ENCODE results near the gene GDPD2. TPM values are rescaled to one million over a fixed set of nuclear protein-coding genes. Genes with fewer than 3 reads are reported as not detected.

GDPD2 gene
- total and polyA plus RNA-seq, 2 of the 13 experiments (the other 11 are each of a cell fraction or from before 2014, with no cell fraction given) = 0.04 to 0.08 TPM

- WGBS (ENCODE audit: low lambda C conversion rate) = 100% methylated on average over 2 of the region's 2 CpGs
- no peaks in the 10 kb centered on the region for H3K9me3 ChIP-seq (ENCODE audit: low read length)
- no peaks in the 10 kb centered on the region for H3K27me3 ChIP-seq (ENCODE audit: control insufficient read depth in 1 of 2, insufficient read depth in 2 of 2, low read length in 2 of 2)
- ATAC-seq (no peak), FAIRE-seq (no peak), DNase-seq (ENCODE audit: low spot score) (no peak)
- H4K20me1 ChIP-seq (ENCODE audit: insufficient read depth, low read length) = no peaks in the 10 kb centered on the region
- CTCF ChIA-PET (ENCODE audit: low intra/inter-chr PET ratio, low total read pairs) = no interaction called here
- H3K9ac ChIP-seq (ENCODE audit: insufficient read depth, low read depth, low read length) = no peak overlapping the region
- in situ Hi-C loops (cut with HindIII; ENCODE audit: extremely low pct_ligation_motif_present, low pct_unique_long_range_greater_than_20kb) = no loop called here
- POLR2A ChIA-PET = no interaction called here
- no peak overlapping the region for H3K4me2 ChIP-seq (ENCODE audit: low read depth, low read length)
- BruUV-seq (replicated peaks) = no TSS peak
- H3K79me2 ChIP-seq (ENCODE audit: insufficient read depth, low read length) = no peaks in the 10 kb centered on the region
- no peaks in the 10 kb centered on the region for H3K4me1 ChIP-seq (ENCODE audit: insufficient read depth, low read length)
- no peak overlapping the region for H2AFZ ChIP-seq (ENCODE audit: low read length)
- intact Hi-C loops (cut with micrococcal nuclease; ENCODE audit: unreplicated experiment) = no loop called here
- no peak overlapping the region for H3K27ac ChIP-seq (ENCODE audit: extremely low read length, insufficient read depth, low read length)
- H3K36me3 ChIP-seq (replicated peaks in 1 of 2; ENCODE audit: control insufficient read depth in 1 of 2, insufficient read depth in 2 of 2, low read length in 2 of 2) = 0 out of 5 replicates have a peak, but pooled peaks cover 0 to 6% of the 10 kb centered on the region in 2 experiments
- H3K4me3 ChIP-seq (replicated peaks in 1 of 3; ENCODE audit: insufficient read depth in 1 of 3, low read depth in 2 of 3, low read length in 3 of 3) = no peak overlapping the region
- no peak for TF ChIP-seq TAF1 (CRISPR knock-in tag; IDR thresholded peaks at IDR 0.05)
- no peak for TF ChIP-seq SKIL (CRISPR knock-in tag; IDR thresholded peaks at IDR 0.05; ENCODE audit: borderline replicate concordance)
- TF ChIP-seq ETS1 (CRISPR knock-in tag; IDR thresholded peaks at IDR 0.05) = no peak
- TF ChIP-seq ZNF609 (CRISPR knock-in tag; IDR thresholded peaks at IDR 0.05; ENCODE audit: borderline replicate concordance) = no peak
- no peak for TF ChIP-seq ZNF234 (CRISPR knock-in tag; conservative IDR thresholded peaks at IDR 0.05)
- TF ChIP-seq PCBP2 (optimal IDR thresholded peaks at IDR 0.05; ENCODE audit: low read depth, low read length, poor library complexity, severe bottlenecking) = no peak
- TF ChIP-seq ARHGAP35 (CRISPR knock-in tag; IDR thresholded peaks at IDR 0.05; ENCODE audit: borderline replicate concordance) = no peak
- no peak for TF ChIP-seq FLYWCH1 (CRISPR knock-in tag; IDR thresholded peaks at IDR 0.05)
- TF ChIP-seq PPARG (CRISPR knock-in tag; conservative IDR thresholded peaks at IDR 0.05) = no peak
- TF ChIP-seq GABPB1 (CRISPR knock-in tag; IDR thresholded peaks at IDR 0.05) = no peak
- TF ChIP-seq RBM22 (optimal IDR thresholded peaks at IDR 0.05; ENCODE audit: low read length) = no peak
- no peak for TF ChIP-seq ZNF740 (CRISPR knock-in tag; IDR thresholded peaks at IDR 0.05)
- TF ChIP-seq PAXIP1 (CRISPR knock-in tag; conservative IDR thresholded peaks at IDR 0.05) = no peak
Measured at GRCh38 chrX:70410921-70411320, 12.2 kb upstream of the GDPD2 start.

Data from HepG2 (cell line).